Sigmoid colon (tissue), 7 donors: Measurements from ENCODE around the gene UGT2A1. TPM values are rescaled to one million over a fixed set of nuclear protein-coding genes. Genes with fewer than 3 reads are reported as not detected.

Experiments
- DNase-seq: peaks from one replicate; pipeline ENCODE4 v3.0.0-alpha.2; 2019
- H3K27ac ChIP-seq, 4 donors: fragments of 200-600 bp; sonication (generic); one replicate each; pipeline ENCODE4 v1.5.1; 2016 to 2019; ENCODE audit warnings: mild to moderate bottlenecking in 1 of 4
- H3K27me3 ChIP-seq, 3 donors: fragments of 200-600 bp; sonication (generic); one replicate each; pipeline ENCODE4 v1.5.1; 2019; ENCODE audit warnings: mild to moderate bottlenecking in 1 of 3
- H3K36me3 ChIP-seq, 4 donors: fragments of 200-600 bp; sonication (generic); one replicate each; pipeline ENCODE4 v1.5.1; 2016 to 2019
- H3K4me1 ChIP-seq, 4 donors: fragments of 200-600 bp; sonication (generic); one replicate each; pipeline ENCODE4 v1.5.1; 2017 to 2019
- H3K4me3 ChIP-seq, 4 donors: fragments of 200-600 bp; sonication (generic); one replicate each; pipeline ENCODE4 v1.5.1; 2017 to 2019; ENCODE audit warnings: mild to moderate bottlenecking in 2 of 4, moderate library complexity in 1 of 4
- H3K9me3 ChIP-seq, 4 donors: fragments of 200-600 bp in 3 of 4; sonication (generic) in 3 of 4; one replicate each; pipeline versions ENCODE4 v1.5.1 to v1.6.1; 2013 to 2019
- EP300 ChIP-seq, 4 donors: sonication (generic); formaldehyde crosslinking; IDR thresholded peaks; one replicate each; pipeline ENCODE4 v1.6.1; 2017; ENCODE audit warnings: antibody characterized with exemption in 4 of 4
- POLR2A ChIP-seq, 2 donors: fragments of 450-650 bp; IDR thresholded peaks; one replicate each; pipeline ENCODE4 v1.6.1; 2016; ENCODE audit warnings: antibody characterized with exemption in 2 of 2, mild to moderate bottlenecking in 2 of 2, moderate library complexity in 2 of 2
- POLR2AphosphoS5 ChIP-seq, 4 donors: sonication (generic); formaldehyde crosslinking; IDR thresholded peaks; one replicate each; pipeline ENCODE4 v1.6.1; 2017; ENCODE audit warnings: antibody characterized with exemption in 4 of 4
- WGBS, 2 donors: extraction: QIAGEN DNeasy Blood & Tissue Kit; methylation state at CpG; one replicate each; pipeline ENCODE4 v1.1.7; 2013; 5-methylcytosine and 5-hydroxymethylcytosine counted together
- intact Hi-C: fragments of 100-400 bp; cut with DNase I; formaldehyde crosslinking; loops from one replicate; pipeline ENCODE4 v1.15.1; 2023
- polyA plus RNA-seq, 3 donors: library from polyadenylated mRNA; stranded (reverse); fragments of 200-250 nt; gene quantifications; one replicate each; pipeline ENCODE4 v1.2.3, GENCODE V29; 2013
- total RNA-seq, 4 donors: library from RNA; depleted of rRNA; stranded (reverse); fragments of >200 nt; gene quantifications; one replicate each; pipeline ENCODE4 v1.1.0, GENCODE V29; 2016
- TF ChIP-seq, protein P1 (sequence below), 4 experiments: fragments of 450-650 bp in 3 of 4; fragments of 200-600 bp in 1 of 4; IDR thresholded peaks; one replicate each; pipeline ENCODE4 v1.5.1; 2016 to 2019; ENCODE audit warnings: antibody characterized with exemption in 4 of 4, mild to moderate bottlenecking in 3 of 4, moderate library complexity in 2 of 4
- donor health status: healthy with polysubstance abuse.
- donor health status: Bipolar disorder and iron deficiency.
- donor health status: healthy.

The UGT2A1 gene
- total and polyA plus RNA-seq, 7 donors: not detected

DNA sequence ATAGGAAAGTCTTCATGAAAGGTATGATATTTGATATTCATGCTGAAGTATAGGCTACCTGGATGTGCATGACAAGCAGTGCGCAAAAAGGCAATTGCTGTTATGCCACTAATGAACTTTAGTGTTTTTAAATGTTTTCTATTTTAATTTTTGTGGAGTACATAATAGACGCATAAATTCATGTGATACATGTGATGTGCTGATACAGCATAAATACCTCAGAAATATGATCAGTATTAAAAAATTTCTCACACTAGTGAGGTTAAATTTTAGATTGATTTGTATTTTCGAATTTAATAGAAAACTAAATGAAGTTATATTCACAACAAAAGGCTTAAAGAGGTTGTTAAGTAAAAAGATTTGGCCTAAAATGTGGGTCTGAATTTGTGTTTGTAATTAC lies 2.2 kb downstream of the UGT2A1 start:
- Histone ChIP-seq H3K27me3 (no peaks in the 10 kb centered on the region), H3K27ac (no peak overlapping the region), H3K4me3 (no peak overlapping the region), H3K9me3 (no peaks in the 10 kb centered on the region), H3K4me1 (no peaks in the 10 kb centered on the region), H3K36me3 (no peaks in the 10 kb centered on the region)
- no peak for DNase-seq
- WGBS, 2 donors: 55 to 86% methylated on average over 3 of the region's 3 CpGs
- intact Hi-C loops: no loop called here
- TF ChIP-seq POLR2AphosphoS5 (IDR thresholded peaks at IDR 0.05) (no peak), POLR2A (IDR thresholded peaks at IDR 0.05) (no peak), EP300 (IDR thresholded peaks at IDR 0.05) (no peak)
- TF ChIP-seq, protein P1, sequence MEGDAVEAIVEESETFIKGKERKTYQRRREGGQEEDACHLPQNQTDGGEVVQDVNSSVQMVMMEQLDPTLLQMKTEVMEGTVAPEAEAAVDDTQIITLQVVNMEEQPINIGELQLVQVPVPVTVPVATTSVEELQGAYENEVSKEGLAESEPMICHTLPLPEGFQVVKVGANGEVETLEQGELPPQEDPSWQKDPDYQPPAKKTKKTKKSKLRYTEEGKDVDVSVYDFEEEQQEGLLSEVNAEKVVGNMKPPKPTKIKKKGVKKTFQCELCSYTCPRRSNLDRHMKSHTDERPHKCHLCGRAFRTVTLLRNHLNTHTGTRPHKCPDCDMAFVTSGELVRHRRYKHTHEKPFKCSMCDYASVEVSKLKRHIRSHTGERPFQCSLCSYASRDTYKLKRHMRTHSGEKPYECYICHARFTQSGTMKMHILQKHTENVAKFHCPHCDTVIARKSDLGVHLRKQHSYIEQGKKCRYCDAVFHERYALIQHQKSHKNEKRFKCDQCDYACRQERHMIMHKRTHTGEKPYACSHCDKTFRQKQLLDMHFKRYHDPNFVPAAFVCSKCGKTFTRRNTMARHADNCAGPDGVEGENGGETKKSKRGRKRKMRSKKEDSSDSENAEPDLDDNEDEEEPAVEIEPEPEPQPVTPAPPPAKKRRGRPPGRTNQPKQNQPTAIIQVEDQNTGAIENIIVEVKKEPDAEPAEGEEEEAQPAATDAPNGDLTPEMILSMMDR (IDR thresholded peaks at IDR 0.05): no peak

DNA sequence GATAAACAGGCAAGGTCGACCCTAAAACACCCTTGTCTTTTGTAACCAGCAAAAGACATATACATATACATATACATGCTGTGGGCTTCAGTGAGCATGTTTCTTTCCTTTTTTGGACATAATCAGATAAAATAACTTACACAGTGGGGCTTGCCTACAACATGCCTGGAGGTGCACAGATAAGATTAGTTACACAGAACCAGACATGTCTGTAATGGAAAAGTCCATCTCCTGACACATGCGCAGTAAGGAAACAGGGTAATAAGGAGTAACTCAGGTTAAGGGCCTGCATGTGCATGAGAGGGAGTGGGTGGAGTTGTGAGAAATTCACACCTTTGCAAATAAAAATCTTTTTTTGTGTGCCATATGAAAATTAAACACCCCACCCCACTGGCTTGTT lies 3.4 kb downstream of the UGT2A1 start:
- WGBS, 2 donors: 62 to 72% methylated on average over 2 of the region's 2 CpGs
- Histone ChIP-seq H3K9me3 (no peaks in the 10 kb centered on the region), H3K36me3 (no peaks in the 10 kb centered on the region), H3K27me3 (no peaks in the 10 kb centered on the region), H3K4me3 (no peak overlapping the region), H3K27ac (no peak overlapping the region), H3K4me1 (no peaks in the 10 kb centered on the region)
- DNase-seq: no peak
- no peak for TF ChIP-seq POLR2AphosphoS5 (IDR thresholded peaks at IDR 0.05)
- TF ChIP-seq EP300 (IDR thresholded peaks at IDR 0.05): no peak
- no peak for TF ChIP-seq POLR2A (IDR thresholded peaks at IDR 0.05)
- TF ChIP-seq, protein P1 (IDR thresholded peaks at IDR 0.05): no peak
- intact Hi-C loops: no loop called here

DNA sequence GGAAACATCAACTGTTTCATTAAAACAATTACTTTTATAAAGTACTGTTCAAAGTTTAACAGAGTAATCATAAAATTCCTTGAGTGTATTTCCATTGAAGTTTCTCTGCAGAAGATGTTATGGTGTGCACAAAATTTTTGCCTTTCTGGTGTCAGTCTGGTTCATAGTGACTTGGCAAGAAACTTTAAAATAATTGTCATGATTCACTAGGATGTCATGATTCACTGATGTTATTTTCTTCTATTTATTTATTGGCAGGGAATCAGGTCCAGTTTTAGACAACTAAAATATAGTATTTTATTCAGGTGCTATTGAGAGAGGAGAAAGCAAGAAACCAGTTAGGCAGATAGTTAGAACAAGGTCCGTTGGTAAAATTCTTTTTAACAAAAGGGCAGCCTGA lies 3.8 kb downstream of the UGT2A1 start:
- H3K4me3 ChIP-seq: no peak overlapping the region
- no peaks in the 10 kb centered on the region for H3K9me3 ChIP-seq
- H3K27me3 ChIP-seq: no peaks in the 10 kb centered on the region
- 59 to 62% methylated on average over 1 of the region's 1 CpG for WGBS, 2 donors
- DNase-seq: no peak
- no peaks in the 10 kb centered on the region for H3K4me1 ChIP-seq
- TF ChIP-seq POLR2A (IDR thresholded peaks at IDR 0.05) (no peak), POLR2AphosphoS5 (IDR thresholded peaks at IDR 0.05) (no peak), EP300 (IDR thresholded peaks at IDR 0.05) (no peak)
- TF ChIP-seq, protein P1 (IDR thresholded peaks at IDR 0.05): no peak
- intact Hi-C loops: no loop called here
- no peak overlapping the region for H3K27ac ChIP-seq
- H3K36me3 ChIP-seq: no peaks in the 10 kb centered on the region

DNA sequence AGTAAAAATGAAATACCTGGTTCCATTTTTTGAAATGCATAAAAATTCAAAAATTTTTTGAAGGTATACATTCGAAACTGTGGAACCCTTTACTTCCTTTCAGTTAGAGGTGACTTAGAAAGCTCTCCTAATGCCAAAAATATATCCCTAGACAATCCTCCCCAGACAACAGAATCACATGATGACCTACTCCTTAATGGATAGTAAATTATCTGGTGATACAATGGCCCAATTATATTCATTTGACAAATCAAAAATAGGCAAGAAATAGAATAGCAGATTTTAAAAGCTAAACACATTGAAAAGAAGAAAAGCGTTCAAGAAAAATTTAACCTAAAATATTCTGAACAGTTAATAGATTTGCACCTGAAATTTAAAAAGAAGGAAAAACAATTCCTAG lies 10.1 kb downstream of the UGT2A1 start:
- intact Hi-C loops: no loop called here
- no peaks in the 10 kb centered on the region for H3K36me3 ChIP-seq
- WGBS, 2 donors: 82 to 90% methylated on average over 2 of the region's 2 CpGs

DNA sequence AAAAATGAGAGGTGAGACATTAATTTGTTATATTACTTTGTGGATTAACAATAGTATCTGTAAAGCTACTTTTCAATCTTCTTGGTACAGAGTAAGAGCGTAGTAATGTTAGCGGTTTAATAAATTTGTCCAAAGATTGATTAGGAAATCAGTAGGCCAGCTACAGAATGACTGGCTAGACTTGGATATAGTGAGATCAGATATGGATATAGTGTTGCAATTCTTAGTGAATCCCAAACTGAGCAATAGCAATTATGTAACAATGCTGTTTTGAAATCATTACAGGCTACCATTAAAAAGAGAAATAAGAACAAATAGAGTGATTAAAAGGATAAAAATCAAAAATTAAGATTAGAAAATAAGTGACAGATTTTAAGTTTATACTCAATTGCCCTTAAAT lies 12.8 kb downstream of the UGT2A1 start:
- DNase-seq: no peak
- Histone ChIP-seq H3K36me3 (no peaks in the 10 kb centered on the region), H3K27ac (no peak overlapping the region), H3K4me3 (no peak overlapping the region), H3K27me3 (no peaks in the 10 kb centered on the region), H3K9me3 (no peaks in the 10 kb centered on the region), H3K4me1 (no peaks in the 10 kb centered on the region)
- TF ChIP-seq EP300 (IDR thresholded peaks at IDR 0.05) (no peak), POLR2AphosphoS5 (IDR thresholded peaks at IDR 0.05) (no peak), POLR2A (IDR thresholded peaks at IDR 0.05) (no peak)
- TF ChIP-seq, protein P1 (IDR thresholded peaks at IDR 0.05): no peak
- intact Hi-C loops: no loop called here
- WGBS, 2 donors: 73 to 98% methylated on average over 2 of the region's 2 CpGs

More for the DNA sequence above, 10.1 kb downstream of the UGT2A1 start:
- DNase-seq: no peak
- Histone ChIP-seq H3K4me1 (no peaks in the 10 kb centered on the region), H3K9me3 (no peaks in the 10 kb centered on the region), H3K27me3 (no peaks in the 10 kb centered on the region), H3K4me3 (no peak overlapping the region), H3K27ac (no peak overlapping the region)
- no peak for TF ChIP-seq POLR2AphosphoS5 (IDR thresholded peaks at IDR 0.05)
- TF ChIP-seq, protein P1 (IDR thresholded peaks at IDR 0.05): no peak
- no peak for TF ChIP-seq EP300 (IDR thresholded peaks at IDR 0.05)
- no peak for TF ChIP-seq POLR2A (IDR thresholded peaks at IDR 0.05)
